ENCODE results near the gene PTGIS.

Gene PTGIS

GRCh38 chr20:49489688-49490087 lies 78.2 kb downstream of the PTGIS start:
- DNase-seq (ENCODE audit: low read depth) = no peak
- TF ChIP-seq CTCF (conservative IDR thresholded peaks at IDR 0.05; ENCODE audit: low read depth, low read length) = no peak
- H3K4me3 ChIP-seq (ENCODE audit: low read depth, low read length) = no peak overlapping the region

GRCh38 chr20:49486064-49486463 lies 81.9 kb downstream of the PTGIS start:
- no peak for TF ChIP-seq CTCF (conservative IDR thresholded peaks at IDR 0.05; ENCODE audit: low read depth, low read length)
- no peak for DNase-seq (ENCODE audit: low read depth)
- no peak overlapping the region for H3K4me3 ChIP-seq (ENCODE audit: low read depth, low read length)

- DNase-seq (ENCODE audit: low read depth) = no peak
- TF ChIP-seq CTCF (conservative IDR thresholded peaks at IDR 0.05; ENCODE audit: low read depth, low read length) = no peak
- H3K4me3 ChIP-seq (ENCODE audit: low read depth, low read length) = no peak overlapping the region
Measured at GRCh38 chr20:49485563-49485962, 82.4 kb downstream of the PTGIS start.

GRCh38 chr20:49484180-49485140 lies 83.5 kb downstream of the PTGIS start:
- peak; percentile 85 for DNase-seq (ENCODE audit: low read depth)
- TF ChIP-seq CTCF (conservative IDR thresholded peaks at IDR 0.05; ENCODE audit: low read depth, low read length) = peak; percentile 63
- H3K4me3 ChIP-seq (ENCODE audit: low read depth, low read length) = peak overlapping the region; percentile 52

- no peak for DNase-seq (ENCODE audit: low read depth)
- peak overlapping the region; percentile 23 for H3K4me3 ChIP-seq (ENCODE audit: low read depth, low read length)
- TF ChIP-seq CTCF (conservative IDR thresholded peaks at IDR 0.05; ENCODE audit: low read depth, low read length) = no peak
Measured at GRCh38 chr20:49483696-49484123, 84.2 kb downstream of the PTGIS start.

- no peak for DNase-seq (ENCODE audit: low read depth)
- TF ChIP-seq CTCF (conservative IDR thresholded peaks at IDR 0.05; ENCODE audit: low read depth, low read length) = no peak
- no peak overlapping the region for H3K4me3 ChIP-seq (ENCODE audit: low read depth, low read length)
Measured at GRCh38 chr20:49483018-49483695, 84.8 kb downstream of the PTGIS start.

All from choroid plexus epithelial cell (primary cell).